B cell (primary cell): Measurements from ENCODE around the gene PPP1R9A. TPM values are rescaled to one million over a fixed set of nuclear protein-coding genes. Genes with fewer than 3 reads are reported as not detected.

Experiments used
- ATAC-seq: fragments of 200-7000 bp; cut with Tn5 transposase; one replicate; pipeline ENCODE4 v1.10.0; 2021; ENCODE audit warnings: low read depth, mild to moderate bottlenecking, moderate number of reproducible peaks, moderate library complexity
- CTCF ChIA-PET: fragments of 350-600 bp; sonication (Branson Sonifier 250); formaldehyde crosslinking; loops from one replicate; lab custom pipeline; 2021; ENCODE audit warnings: antibody characterized with exemption, inconsistent platforms; lab: Charles Lee
- POLR2A ChIA-PET: fragments of 350-600 bp; sonication (Branson Sonifier 250); formaldehyde crosslinking; loops from one replicate; lab custom pipeline; 2021; ENCODE audit warnings: antibody characterized with exemption; lab: Charles Lee
- DNase-seq: peaks from one replicate; pipeline ENCODE4 v3.0.0; 2013
- H2AFZ ChIP-seq: 2 replicates; pipeline ENCODE4 v1.6.1; 2012; ENCODE audit warnings: mild to moderate bottlenecking, low read depth, low read length; ENCODE audit not compliant: insufficient read depth, poor library complexity, severe bottlenecking
- H3K27ac ChIP-seq, 2 donors: 1 replicate in 1 of 2; 2 replicates in 1 of 2; pipeline ENCODE4 v1.5.1; 2012 to 2013; ENCODE audit warnings: low read length in 2 of 2, mild to moderate bottlenecking in 2 of 2, moderate library complexity in 1 of 2
- H3K27me3 ChIP-seq, 4 experiments: fragments of 200-600 bp in 1 of 4; sonication (generic) in 1 of 4; replicated peaks in 1 of 4; 1 replicate in 2 of 4; 2 replicates in 2 of 4; pipeline versions ENCODE4 v1.6.1 to v1.7.0; 2013 to 2016; ENCODE audit warnings: low read length in 3 of 4, mild to moderate bottlenecking in 2 of 4, mixed read lengths in 1 of 4, moderate library complexity in 1 of 4; ENCODE audit not compliant: insufficient read depth in 4 of 4, control insufficient read depth in 3 of 4; ENCODE audit errors: control extremely low read depth in 1 of 4
- H3K36me3 ChIP-seq, 2 experiments: replicated peaks in 1 of 2; 1 replicate in 1 of 2; 2 replicates in 1 of 2; pipeline versions ENCODE4 v1.6.1 to v1.7.1; 2013; ENCODE audit warnings: low read length in 1 of 2; ENCODE audit not compliant: insufficient read depth in 2 of 2, control insufficient read depth in 1 of 2; ENCODE audit errors: control extremely low read depth in 1 of 2, extremely low read depth in 1 of 2
- H3K4me1 ChIP-seq, 2 donors: fragments of 200-600 bp in 1 of 2; sonication (generic) in 1 of 2; 1 replicate in 1 of 2; 2 replicates in 1 of 2; pipeline versions ENCODE4 v1.5.1 to v1.6.1; 2013 to 2017; ENCODE audit warnings: low read length in 2 of 2; ENCODE audit not compliant: control insufficient read depth in 2 of 2, insufficient read depth in 2 of 2
- H3K4me2 ChIP-seq: replicated peaks from 2 replicates; pipeline ENCODE3; 2012; ENCODE audit warnings: mild to moderate bottlenecking, low read depth, low read length; ENCODE audit not compliant: poor library complexity, severe bottlenecking
- H3K4me3 ChIP-seq, 5 experiments: fragments of 200-600 bp in 1 of 5; sonication (generic) in 1 of 5; 1 replicate in 3 of 5; 2 replicates in 2 of 5; pipeline versions ENCODE4 v1.5.1 to v1.7.0; 2011 to 2016; ENCODE audit warnings: low read length in 4 of 5, mild to moderate bottlenecking in 4 of 5, low read depth in 2 of 5, control low read depth in 1 of 5, moderate library complexity in 1 of 5; ENCODE audit not compliant: insufficient read depth in 1 of 5; ENCODE audit errors: control extremely low read depth in 1 of 5, extremely low read depth in 1 of 5
- H3K79me2 ChIP-seq: fragments of 200-600 bp; sonication (generic); one replicate; pipeline ENCODE4 v1.6.0; 2016; ENCODE audit warnings: low read length; ENCODE audit not compliant: control insufficient read depth, insufficient read depth
- H3K9ac ChIP-seq: fragments of 200-600 bp; sonication (generic); 2 replicates; pipeline ENCODE4 v1.6.1; 2017; ENCODE audit warnings: mild to moderate bottlenecking, low read length, moderate library complexity
- H3K9me3 ChIP-seq, 3 donors: one replicate each; pipeline versions ENCODE4 v1.6.1 to v1.7.1; 2013; ENCODE audit warnings: low read length in 2 of 3; ENCODE audit not compliant: control insufficient read depth in 2 of 3, insufficient read depth in 1 of 3; ENCODE audit errors: control extremely low read depth in 1 of 3
- H4K20me1 ChIP-seq: 2 replicates; pipeline ENCODE4 v1.6.0; 2012; ENCODE audit warnings: mild to moderate bottlenecking, low read length; ENCODE audit not compliant: insufficient read depth, control insufficient read depth, poor library complexity, severe bottlenecking
- H3K27ac Mint-ChIP-seq: one replicate; pipeline ENCODE4 v1.8.0; 2021; ENCODE audit warnings: mixed read lengths
- H3K27me3 Mint-ChIP-seq: one replicate; pipeline ENCODE4 v1.8.0; 2021; ENCODE audit warnings: mixed read lengths
- H3K4me1 Mint-ChIP-seq: one replicate; pipeline ENCODE4 v1.8.0; 2021; ENCODE audit warnings: mixed read lengths
- H3K4me3 Mint-ChIP-seq: one replicate; pipeline ENCODE4 v1.8.0; 2021; ENCODE audit warnings: mixed read lengths
- H3K9me3 Mint-ChIP-seq: one replicate; pipeline ENCODE4 v1.8.0; 2022; ENCODE audit warnings: mixed read lengths; ENCODE audit not compliant: insufficient read depth
- CTCF ChIP-seq: fragments of 200-600 bp; IDR thresholded peaks from one replicate; pipeline ENCODE4 v1.8.0; 2022; ENCODE audit warnings: antibody characterized with exemption, mild to moderate bottlenecking
- EZH2 ChIP-seq: IDR thresholded peaks from 2 replicates; pipeline ENCODE4 v1.6.1; 2012; ENCODE audit warnings: borderline replicate concordance, low read depth, mild to moderate bottlenecking, moderate library complexity, low read length; ENCODE audit not compliant: insufficient read depth, poor library complexity, severe bottlenecking
- WGBS: methylation state at CpG from one replicate; pipeline ENCODE4 v1.1.5; 2013; ENCODE audit warnings: missing lambda C conversion rate; ENCODE audit not compliant: insufficient coverage; 5-methylcytosine and 5-hydroxymethylcytosine counted together
- intact Hi-C: fragments of 100-400 bp; cut with micrococcal nuclease; formaldehyde crosslinking; loops from one replicate; pipeline ENCODE4 v1.10.0; 2022
- polyA plus RNA-seq: library from polyadenylated mRNA; depleted of rRNA; stranded (reverse); fragments of >200 nt; gene quantifications from 2 replicates; pipeline ENCODE4 v1.2.3, GENCODE V29; 2012
- total RNA-seq, 2 donors: library from RNA; stranded (reverse); fragments of 120-200 nt in 1 of 2; gene quantifications; 1 replicate in 1 of 2; 2 replicates in 1 of 2; pipeline versions ENCODE4 v1.2.3 to v1.2.4, GENCODE V29; 2013 to 2022

Gene PPP1R9A
- total and polyA plus RNA-seq, 2 donors (not counting 1 experiment from before 2014, with no cell fraction given), result 1.1 to 4.8 TPM

DNA sequence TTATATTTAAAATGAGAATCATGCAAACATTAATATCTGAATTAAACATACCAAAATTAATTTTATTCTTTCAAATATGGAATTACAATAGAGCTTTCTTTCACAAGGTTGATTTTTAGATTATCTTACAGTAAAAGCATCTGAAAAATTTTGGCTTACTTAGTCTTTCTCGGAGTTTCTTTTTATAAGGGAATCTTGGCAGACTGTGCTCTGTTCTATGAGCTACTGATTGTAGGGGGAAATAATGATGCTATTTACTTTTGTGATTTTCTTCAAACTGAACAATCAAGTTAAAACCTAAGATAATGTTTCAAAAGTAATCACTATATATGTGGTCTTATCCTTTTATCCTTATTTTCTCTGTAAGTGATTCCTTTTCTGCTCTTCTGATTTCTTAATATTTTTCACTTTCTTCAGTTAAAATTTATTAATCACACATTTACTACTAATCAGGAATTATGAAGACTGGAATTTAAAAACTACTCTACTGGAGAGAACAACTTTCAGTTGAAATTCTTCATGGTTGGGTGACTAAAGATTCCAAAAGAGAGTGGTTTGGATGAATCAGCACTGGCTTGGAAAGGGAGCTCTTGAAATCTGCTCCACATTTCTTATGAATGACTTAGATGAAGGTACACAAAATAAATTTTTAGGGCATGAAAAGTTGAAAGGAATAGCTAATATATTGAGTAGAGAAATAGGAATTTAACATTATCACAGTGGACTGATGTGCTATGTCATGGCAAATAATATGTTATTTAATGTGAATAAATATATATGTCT lies 103.9 kb downstream of the PPP1R9A start:
- Histone ChIP-seq H3K27ac (no peak overlapping the region), H3K36me3 (no peaks in the 10 kb centered on the region), H3K9me3 (no peaks in the 10 kb centered on the region), H3K4me2 (no peak overlapping the region), H4K20me1 (no peaks in the 10 kb centered on the region), H3K27me3 (no peaks in the 10 kb centered on the region), H3K4me1 (no peaks in the 10 kb centered on the region), H3K9ac (no peak overlapping the region), H2AFZ (no peak overlapping the region), H3K4me3 (no peak overlapping the region), H3K79me2 (no peaks in the 10 kb centered on the region)
- DNase-seq, result no peak
- ChIA-PET CTCF (interaction anchor here (0.6 kb wide), 1 partner anchor 147 kb away, joined by 3 read pairs; no protein-coding TSS in a partner anchor), POLR2A (no interaction called here)
- H3K4me1 Mint-ChIP-seq, result no peaks in the 10 kb centered on the region
- H3K27ac Mint-ChIP-seq, result no peak overlapping the region
- intact Hi-C loops, result no loop called here
- no CpG with 5 or more reads among the region's 1 CpG for WGBS
- no peaks in the 10 kb centered on the region for H3K27me3 Mint-ChIP-seq
- no peak overlapping the region for H3K4me3 Mint-ChIP-seq
- no peak for ATAC-seq
- H3K9me3 Mint-ChIP-seq, result no peaks in the 10 kb centered on the region
- TF ChIP-seq CTCF (no peak), EZH2 (no peak)

DNA sequence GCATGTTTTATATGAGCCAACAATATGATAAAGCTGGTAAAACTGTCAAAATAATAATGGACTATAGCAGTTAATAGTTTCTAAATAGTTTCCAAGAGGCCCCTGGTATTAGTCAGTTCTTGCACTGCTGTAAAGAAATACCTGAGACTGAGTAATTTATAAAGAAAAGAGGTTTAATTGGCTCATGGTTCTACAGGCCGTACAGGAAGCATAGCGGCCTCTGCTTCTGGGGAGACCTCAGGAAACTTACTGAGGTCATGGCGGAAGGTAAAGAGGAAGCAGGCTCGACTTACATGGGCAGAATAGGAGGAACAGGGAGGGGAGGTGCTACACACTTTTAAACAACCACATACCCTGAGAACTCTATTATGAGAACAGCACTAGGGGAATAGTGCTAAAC lies 104.6 kb downstream of the PPP1R9A start:
- no peak overlapping the region for H3K4me3 Mint-ChIP-seq
- Histone ChIP-seq H3K4me1 (no peaks in the 10 kb centered on the region), H3K9me3 (no peaks in the 10 kb centered on the region), H4K20me1 (no peaks in the 10 kb centered on the region), H3K9ac (no peak overlapping the region), H3K27me3 (no peaks in the 10 kb centered on the region), H2AFZ (no peak overlapping the region), H3K4me2 (no peak overlapping the region), H3K27ac (no peak overlapping the region), H3K4me3 (no peak overlapping the region), H3K79me2 (no peaks in the 10 kb centered on the region), H3K36me3 (no peaks in the 10 kb centered on the region)
- ATAC-seq (no peak), DNase-seq (no peak)
- H3K4me1 Mint-ChIP-seq, result no peaks in the 10 kb centered on the region
- 44% methylated on average over 2 of the region's 4 CpGs for WGBS
- ChIA-PET POLR2A (no interaction called here), CTCF (interaction anchor here (0.6 kb wide), 1 partner anchor 146 kb away, joined by 3 read pairs; no protein-coding TSS in a partner anchor)
- no peak for TF ChIP-seq EZH2
- TF ChIP-seq CTCF, result no peak
- intact Hi-C loops, result no loop called here
- no peaks in the 10 kb centered on the region for H3K9me3 Mint-ChIP-seq
- H3K27ac Mint-ChIP-seq, result no peak overlapping the region
- no peaks in the 10 kb centered on the region for H3K27me3 Mint-ChIP-seq
